Lower lobe of right lung (tissue), 2 donors: Measurements from ENCODE around the gene CCDC181. TPM values are rescaled to one million over a fixed set of nuclear protein-coding genes. Genes with fewer than 3 reads are reported as not detected.

Source experiments
- ATAC-seq, 2 donors: fragments of 200-7000 bp; cut with Tn5 transposase; one replicate each; pipeline ENCODE4 v1.9.1; 2020 to 2022; ENCODE audit warnings: mild to moderate bottlenecking in 2 of 2, moderate library complexity in 2 of 2
- DNase-seq: peaks from one replicate; pipeline ENCODE4 v3.0.0-alpha.2; 2020
- H3K27ac ChIP-seq: fragments of 200-600 bp; one replicate; pipeline ENCODE4 v1.8.0; 2022
- H3K27me3 ChIP-seq: fragments of 200-600 bp; one replicate; pipeline ENCODE4 v1.8.0; 2022; ENCODE audit warnings: low read depth
- H3K36me3 ChIP-seq: fragments of 200-600 bp; one replicate; pipeline ENCODE4 v1.8.0; 2022; ENCODE audit warnings: mild to moderate bottlenecking
- H3K4me1 ChIP-seq: fragments of 200-600 bp; one replicate; pipeline ENCODE4 v1.8.0; 2022
- H3K4me3 ChIP-seq: fragments of 200-600 bp; one replicate; pipeline ENCODE4 v1.8.0; 2022; ENCODE audit warnings: mild to moderate bottlenecking
- H3K9me3 ChIP-seq: fragments of 200-600 bp; one replicate; pipeline ENCODE4 v1.8.0; 2022
- CTCF ChIP-seq: fragments of 200-600 bp; IDR thresholded peaks from one replicate; pipeline ENCODE4 v1.8.0; 2022; ENCODE audit warnings: antibody characterized with exemption, mild to moderate bottlenecking
- intact Hi-C: fragments of 100-400 bp; cut with DNase I; formaldehyde crosslinking; loops from one replicate; pipeline ENCODE4 v1.11.0; 2022
- total RNA-seq: library from RNA; stranded (reverse); fragmentation: NEBNext Ultra II Directional; extraction: Animal tissue kit (Norgen Biotek cat#: 25700); gene quantifications from one replicate; pipeline ENCODE4 v1.2.1, GENCODE V29; 2021
- donor health status: DM: no; HTN: yes; CAD: no; lungs with severe emphysema.

CCDC181 gene
- total RNA-seq, 1 donor from 2014 or later = 1.4 TPM

GRCh38 chr1:169361281-169361680 lies 66.0 kb downstream of the CCDC181 start:
- TF ChIP-seq CTCF = no peak
- H3K36me3 ChIP-seq = no peaks in the 10 kb centered on the region
- no peaks in the 10 kb centered on the region for H3K27me3 ChIP-seq
- ATAC-seq = no peak
- H3K4me3 ChIP-seq = no peak overlapping the region
- no peak overlapping the region for H3K27ac ChIP-seq
- no peaks in the 10 kb centered on the region for H3K9me3 ChIP-seq
- DNase-seq = no peak
- H3K4me1 ChIP-seq = no peaks in the 10 kb centered on the region
- intact Hi-C loops = no loop called here

- Histone ChIP-seq H3K4me1 (no peaks in the 10 kb centered on the region), H3K36me3 (no peaks in the 10 kb centered on the region), H3K9me3 (no peaks in the 10 kb centered on the region)
Observed at GRCh38 chr1:169360415-169360814, 66.9 kb downstream of the CCDC181 start.

GRCh38 chr1:169348383-169349036 lies 78.8 kb downstream of the CCDC181 start:
- no peaks in the 10 kb centered on the region for H3K27me3 ChIP-seq
- no peaks in the 10 kb centered on the region for H3K4me1 ChIP-seq
- ATAC-seq (no peak), DNase-seq (no peak)
- intact Hi-C loops = loop anchor here (5.0 kb wide), 1 partner anchor 746 kb away; no protein-coding TSS in a partner anchor
- no peaks in the 10 kb centered on the region for H3K9me3 ChIP-seq
- no peak overlapping the region for H3K27ac ChIP-seq
- peak; percentile 79 for TF ChIP-seq CTCF
- H3K4me3 ChIP-seq = no peak overlapping the region
- H3K36me3 ChIP-seq = no peaks in the 10 kb centered on the region

More at GRCh38 chr1:169360415-169360814, 66.9 kb downstream of the CCDC181 start:
- no peak overlapping the region for H3K4me3 ChIP-seq
- H3K27ac ChIP-seq = no peak overlapping the region
- TF ChIP-seq CTCF = no peak
- no peak for DNase-seq
- no peaks in the 10 kb centered on the region for H3K27me3 ChIP-seq
- no peak for ATAC-seq
- intact Hi-C loops = no loop called here

GRCh38 chr1:169347688-169348382 lies 79.4 kb downstream of the CCDC181 start:
- H3K27ac ChIP-seq = no peak overlapping the region
- intact Hi-C loops = loop anchor here (5.0 kb wide), 1 partner anchor 746 kb away; no protein-coding TSS in a partner anchor
- H3K27me3 ChIP-seq = no peaks in the 10 kb centered on the region
- H3K36me3 ChIP-seq = no peaks in the 10 kb centered on the region
- no peaks in the 10 kb centered on the region for H3K9me3 ChIP-seq
- ATAC-seq = no peak
- no peak for TF ChIP-seq CTCF
- no peak for DNase-seq
- no peak overlapping the region for H3K4me3 ChIP-seq
- H3K4me1 ChIP-seq = no peaks in the 10 kb centered on the region

- DNase-seq (no peak), ATAC-seq (no peak)
- no peak for TF ChIP-seq CTCF
- no peaks in the 10 kb centered on the region for H3K4me1 ChIP-seq
- H3K27me3 ChIP-seq = no peaks in the 10 kb centered on the region
- no peak overlapping the region for H3K27ac ChIP-seq
- intact Hi-C loops = loop anchor here (5.0 kb wide), 1 partner anchor 744 kb away; no protein-coding TSS in a partner anchor
- no peak overlapping the region for H3K4me3 ChIP-seq
- no peaks in the 10 kb centered on the region for H3K36me3 ChIP-seq
- H3K9me3 ChIP-seq = no peaks in the 10 kb centered on the region
Observed at GRCh38 chr1:169346036-169346589, 81.2 kb downstream of the CCDC181 start.
